Panc1 (cell line): Measurements from ENCODE around the gene HEATR3. TPM values are rescaled to one million over a fixed set of nuclear protein-coding genes. Genes with fewer than 3 reads are reported as not detected.

Experiments used
- ATAC-seq: fragments of 200-7000 bp; cut with Tn5 transposase; 2 replicates; pipeline ENCODE4 v1.9.1; 2020; ENCODE audit warnings: mild to moderate bottlenecking, moderate library complexity
- BruUV-seq: library from RNA; stranded (reverse); fragments of 400-500 nt; replicated peaks from 2 replicates; lab custom pipeline; 2021; lab: Mats Ljungman, UMichigan
- CTCF ChIA-PET: fragments of 300-600 bp; sonication (Branson Sonifier 250); formaldehyde crosslinking; loops from one replicate; lab custom pipeline; 2022; ENCODE audit warnings: antibody characterized with exemption; lab: Charles Lee
- POLR2A ChIA-PET: fragments of 300-600 bp; sonication (Branson Sonifier 250); formaldehyde crosslinking; loops from one replicate; lab custom pipeline; 2022; ENCODE audit warnings: antibody characterized with exemption; lab: Charles Lee
- DNase-seq: peaks from one replicate; pipeline ENCODE4 v3.0.0-alpha.2; 2010; ENCODE audit warnings: low read depth, low spot score
- H3K27ac ChIP-seq: 2 replicates; pipeline ENCODE4 v1.5.1; 2011; ENCODE audit warnings: mild to moderate bottlenecking, low read length, inconsistent platforms
- H3K27me3 ChIP-seq: fragments of 200-500 bp; sonication (Bioruptor generic); 2 replicates; pipeline ENCODE4 v1.6.0; 2014; ENCODE audit warnings: low read length, inconsistent platforms; ENCODE audit not compliant: control insufficient read depth, insufficient read depth
- H3K36me3 ChIP-seq: fragments of 200-500 bp; sonication (Bioruptor generic); 2 replicates; pipeline ENCODE4 v1.5.1; 2014; ENCODE audit warnings: inconsistent platforms, mild to moderate bottlenecking, low read length, moderate library complexity; ENCODE audit not compliant: control insufficient read depth, insufficient read depth
- H3K4me1 ChIP-seq: 2 replicates; pipeline ENCODE4 v1.5.1; 2011; ENCODE audit warnings: inconsistent platforms, mild to moderate bottlenecking, low read length, moderate library complexity; ENCODE audit not compliant: control insufficient read depth, insufficient read depth
- H3K4me3 ChIP-seq, 2 experiments: 2 replicates each; pipeline ENCODE4 v1.5.1; 2011 to 2012; ENCODE audit warnings: low read depth in 2 of 2, low read length in 2 of 2, mild to moderate bottlenecking in 2 of 2, inconsistent platforms in 1 of 2, moderate library complexity in 1 of 2
- H3K9me3 ChIP-seq: fragments of 200-500 bp; sonication (Bioruptor generic); 2 replicates; pipeline ENCODE4 v1.5.1; 2014; ENCODE audit warnings: low read depth, mild to moderate bottlenecking, inconsistent platforms, low read length, moderate library complexity; ENCODE audit not compliant: control insufficient read depth, insufficient read depth
- POLR2AphosphoS5 ChIP-seq: IDR thresholded peaks from 2 replicates; pipeline ENCODE4 v1.6.1; 2012; ENCODE audit warnings: mild to moderate bottlenecking, low read depth, low read length, moderate library complexity
- REST ChIP-seq, 2 experiments: IDR thresholded peaks; 2 replicates each; pipeline ENCODE4 v1.6.1; 2011 to 2012; ENCODE audit warnings: low read depth in 2 of 2, control low read depth in 1 of 2, low read length in 1 of 2, mild to moderate bottlenecking in 1 of 2, moderate library complexity in 1 of 2; ENCODE audit not compliant: insufficient read depth in 1 of 2
- SIN3A ChIP-seq: IDR thresholded peaks from 2 replicates; pipeline ENCODE4 v1.6.1; 2012; ENCODE audit warnings: low read depth, mild to moderate bottlenecking, low read length, moderate library complexity, borderline replicate concordance; ENCODE audit not compliant: insufficient read depth
- TCF7L2 ChIP-seq: IDR thresholded peaks from 2 replicates; pipeline ENCODE4 v1.6.1; 2011; ENCODE audit warnings: mild to moderate bottlenecking, low read depth, low read length, inconsistent platforms
- in situ Hi-C: cut with HindIII; loops from 2 replicates; pipeline ENCODE4 v1.10.0; 2016; ENCODE audit warnings: low sequenced_read_pairs, low pct_unique_long_range_greater_than_20kb
- intact Hi-C: fragments of 100-400 bp; cut with micrococcal nuclease; formaldehyde crosslinking; loops from one replicate; pipeline ENCODE4 v1.10.0; 2022; ENCODE audit not compliant: unreplicated experiment
- total RNA-seq: library from RNA; stranded (reverse); gene quantifications from one replicate; pipeline ENCODE4 v1.2.1, GENCODE V29; 2021; ENCODE audit not compliant: unreplicated experiment
- TF ChIP-seq, protein P1 (sequence below): fragments of 450-650 bp; IDR thresholded peaks from 2 replicates; pipeline ENCODE4 v1.5.1; 2017; ENCODE audit warnings: mild to moderate bottlenecking

HEATR3 gene
- total RNA-seq, 1 experiment from 2014 or later = 18.6 TPM

DNA sequence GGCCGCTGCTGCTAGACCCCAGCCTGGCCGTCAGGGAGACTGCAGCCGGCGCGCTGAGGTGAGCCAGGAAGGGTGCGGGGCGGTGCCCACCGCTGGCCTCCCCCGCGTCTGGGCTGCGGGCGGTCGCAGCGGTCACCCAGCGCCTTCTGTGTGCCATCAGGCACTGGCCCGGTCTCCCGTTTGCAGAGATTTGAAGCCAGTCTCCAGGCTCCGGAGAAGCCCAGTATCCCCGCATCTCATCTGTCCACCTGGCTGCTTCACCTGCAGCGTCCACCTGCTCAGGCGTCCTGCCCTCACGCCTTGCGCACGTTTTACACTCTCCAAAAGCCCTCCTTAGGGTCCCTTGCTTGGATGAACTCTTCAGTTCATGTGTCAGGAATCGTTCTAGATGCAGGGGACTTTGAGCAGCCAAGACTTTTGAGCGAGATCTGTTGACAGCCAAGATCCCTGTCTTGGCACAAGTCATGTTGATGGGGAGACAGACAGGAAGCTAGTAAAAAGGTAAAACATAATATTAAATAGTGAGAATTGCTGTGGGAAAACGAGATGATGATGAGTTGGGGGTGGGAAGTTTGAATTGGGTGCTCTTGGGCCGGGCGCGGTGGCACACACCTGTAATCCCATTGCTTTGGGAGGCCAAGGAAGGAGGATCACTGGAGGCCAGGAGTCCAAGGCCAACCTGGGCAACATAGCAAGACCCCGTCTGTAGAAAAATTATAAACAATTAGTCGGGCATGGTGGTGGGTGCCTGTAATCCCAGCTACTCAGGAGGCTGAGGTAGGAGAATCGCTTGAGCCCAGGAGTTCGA lies 916 bp downstream of the HEATR3 start:
- H3K4me3 ChIP-seq = peak overlapping the region; percentile 84 to 87
- in situ Hi-C loops = no loop called here
- ChIA-PET CTCF (interaction anchor here (1.6 kb wide), 1 partner anchor 41 kb away, joined by 5 read pairs; the partner anchor contains the start of gene CNEP1R1), POLR2A (interaction anchor here (0.6 kb wide), 2 partner anchors 17 to 101 kb away, joined by 5 to 11 read pairs; no protein-coding TSS in a partner anchor)
- ATAC-seq (no peak), DNase-seq (no peak)
- H3K36me3 ChIP-seq = peaks cover 2% of the 10 kb centered on the region
- intact Hi-C loops = no loop called here
- H3K4me1 ChIP-seq = no peaks in the 10 kb centered on the region
- peak overlapping the region; percentile 67 for H3K27ac ChIP-seq
- no peaks in the 10 kb centered on the region for H3K9me3 ChIP-seq
- no peak for TF ChIP-seq TCF7L2
- TF ChIP-seq, protein P1, sequence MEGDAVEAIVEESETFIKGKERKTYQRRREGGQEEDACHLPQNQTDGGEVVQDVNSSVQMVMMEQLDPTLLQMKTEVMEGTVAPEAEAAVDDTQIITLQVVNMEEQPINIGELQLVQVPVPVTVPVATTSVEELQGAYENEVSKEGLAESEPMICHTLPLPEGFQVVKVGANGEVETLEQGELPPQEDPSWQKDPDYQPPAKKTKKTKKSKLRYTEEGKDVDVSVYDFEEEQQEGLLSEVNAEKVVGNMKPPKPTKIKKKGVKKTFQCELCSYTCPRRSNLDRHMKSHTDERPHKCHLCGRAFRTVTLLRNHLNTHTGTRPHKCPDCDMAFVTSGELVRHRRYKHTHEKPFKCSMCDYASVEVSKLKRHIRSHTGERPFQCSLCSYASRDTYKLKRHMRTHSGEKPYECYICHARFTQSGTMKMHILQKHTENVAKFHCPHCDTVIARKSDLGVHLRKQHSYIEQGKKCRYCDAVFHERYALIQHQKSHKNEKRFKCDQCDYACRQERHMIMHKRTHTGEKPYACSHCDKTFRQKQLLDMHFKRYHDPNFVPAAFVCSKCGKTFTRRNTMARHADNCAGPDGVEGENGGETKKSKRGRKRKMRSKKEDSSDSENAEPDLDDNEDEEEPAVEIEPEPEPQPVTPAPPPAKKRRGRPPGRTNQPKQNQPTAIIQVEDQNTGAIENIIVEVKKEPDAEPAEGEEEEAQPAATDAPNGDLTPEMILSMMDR = no peak
- TF ChIP-seq REST (IDR thresholded peaks at IDR 0.05; ENCODE audit: insufficient read depth in 1 of 2, low read depth in 2 of 2, low read length in 1 of 2) = no peak
- no peak; the same call in 1 of the 2 replicates for TF ChIP-seq SIN3A
- no peak for TF ChIP-seq POLR2AphosphoS5
- BruUV-seq = TSS peak; percentile 63
- H3K27me3 ChIP-seq = no peaks in the 10 kb centered on the region

GRCh38 chr16:50067290-50067853 lies 1.6 kb downstream of the HEATR3 start:
- in situ Hi-C loops = no loop called here
- Histone ChIP-seq H3K36me3 (peaks cover 4% of the 10 kb centered on the region), H3K27ac (no peak overlapping the region), H3K4me1 (no peaks in the 10 kb centered on the region), H3K9me3 (no peaks in the 10 kb centered on the region), H3K4me3 (peak overlapping the region; percentile 84 to 87), H3K27me3 (no peaks in the 10 kb centered on the region)
- intact Hi-C loops = no loop called here
- DNase-seq (no peak), ATAC-seq (no peak)
- ChIA-PET POLR2A (interaction anchor here (0.6 to 0.7 kb wide), 2 partner anchors 18 to 1503 kb away, joined by 5 read pairs; no protein-coding TSS in a partner anchor), CTCF (interaction anchor here (1.6 kb wide), 1 partner anchor 42 kb away, joined by 5 read pairs; the partner anchor contains the start of gene CNEP1R1)
- BruUV-seq = no TSS peak
- TF ChIP-seq SIN3A = no peak
- no peak for TF ChIP-seq POLR2AphosphoS5
- TF ChIP-seq TCF7L2 = no peak
- no peak for TF ChIP-seq REST (IDR thresholded peaks at IDR 0.05; ENCODE audit: insufficient read depth in 1 of 2, low read depth in 2 of 2, low read length in 1 of 2)
